Testis (tissue), 3 donors: ENCODE measurements around the gene FABP1. TPM values are rescaled to one million over a fixed set of nuclear protein-coding genes. Genes with fewer than 3 reads are reported as not detected.

Source experiments
- DNase-seq: peaks from one replicate; pipeline ENCODE4 v3.0.0-alpha.2; 2019
- H3K27ac ChIP-seq, 2 donors: fragments of 200-600 bp; sonication (generic); one replicate each; pipeline ENCODE4 v1.5.1; 2019
- H3K27me3 ChIP-seq: fragments of 200-600 bp; sonication (generic); one replicate; pipeline ENCODE4 v1.5.1; 2019
- H3K36me3 ChIP-seq: fragments of 200-600 bp; sonication (generic); one replicate; pipeline ENCODE4 v1.5.1; 2017; ENCODE audit warnings: low read depth; ENCODE audit errors: missing control alignments
- H3K4me1 ChIP-seq: fragments of 200-600 bp; sonication (generic); one replicate; pipeline ENCODE4 v1.5.1; 2019
- H3K4me3 ChIP-seq, 2 donors: fragments of 200-600 bp; sonication (generic); one replicate each; pipeline ENCODE4 v1.5.1; 2017 to 2019
- H3K9me3 ChIP-seq: fragments of 200-600 bp; sonication (generic); one replicate; pipeline ENCODE4 v1.5.1; 2017
- POLR2A ChIP-seq: fragments of 450-650 bp; IDR thresholded peaks from one replicate; pipeline ENCODE4 v1.6.1; 2017; ENCODE audit warnings: antibody characterized with exemption, mild to moderate bottlenecking, moderate library complexity
- WGBS, 2 donors: methylation state at CpG; one replicate each; pipeline ENCODE4 v1.1.5; 2018; 5-methylcytosine and 5-hydroxymethylcytosine counted together
- intact Hi-C: fragments of 100-400 bp; cut with DNase I; formaldehyde crosslinking; loops from one replicate; pipeline ENCODE4 v1.15.1; 2023; ENCODE audit warnings: low total_unique reads
- polyA plus RNA-seq: library from polyadenylated mRNA; stranded (reverse); fragments of 350-450 nt; fragmentation: Illumina TruSeq; extraction: RNeasy Lipid Tissue Mini Kit (QIAGEN cat#74804); gene quantifications from one replicate; pipeline ENCODE4 v1.2.3, GENCODE V29; 2014; ENCODE audit warnings: low read depth, low replicate concordance; ENCODE audit not compliant: insufficient read depth
- total RNA-seq, 2 donors: library from RNA; depleted of rRNA; stranded (reverse); fragments of >200 nt; gene quantifications; one replicate each; pipeline ENCODE4 v1.2.3, GENCODE V29; 2016
- TF ChIP-seq, protein P1 (sequence below), 3 experiments: fragments of 450-650 bp in 2 of 3; fragments of 200-600 bp in 1 of 3; sonication (generic) in 1 of 3; IDR thresholded peaks; one replicate each; pipeline ENCODE4 v1.5.1; 2016 to 2019; ENCODE audit warnings: antibody characterized with exemption in 3 of 3, mild to moderate bottlenecking in 2 of 3, moderate library complexity in 1 of 3

FABP1 gene
- total and polyA plus RNA-seq, 3 donors from 2014 or later = 0.99 to 4.9 TPM; not detected in 1

GRCh38 chr2:88141952-88142351 is 14.1 kb upstream of the FABP1 start:
- Histone ChIP-seq H3K4me1 (no peaks in the 10 kb centered on the region), H3K9me3 (no peaks in the 10 kb centered on the region), H3K36me3 (no peaks in the 10 kb centered on the region), H3K27me3 (no peaks in the 10 kb centered on the region), H3K4me3 (no peak overlapping the region), H3K27ac (no peak overlapping the region)
- no peak for TF ChIP-seq POLR2A
- TF ChIP-seq, protein P1, sequence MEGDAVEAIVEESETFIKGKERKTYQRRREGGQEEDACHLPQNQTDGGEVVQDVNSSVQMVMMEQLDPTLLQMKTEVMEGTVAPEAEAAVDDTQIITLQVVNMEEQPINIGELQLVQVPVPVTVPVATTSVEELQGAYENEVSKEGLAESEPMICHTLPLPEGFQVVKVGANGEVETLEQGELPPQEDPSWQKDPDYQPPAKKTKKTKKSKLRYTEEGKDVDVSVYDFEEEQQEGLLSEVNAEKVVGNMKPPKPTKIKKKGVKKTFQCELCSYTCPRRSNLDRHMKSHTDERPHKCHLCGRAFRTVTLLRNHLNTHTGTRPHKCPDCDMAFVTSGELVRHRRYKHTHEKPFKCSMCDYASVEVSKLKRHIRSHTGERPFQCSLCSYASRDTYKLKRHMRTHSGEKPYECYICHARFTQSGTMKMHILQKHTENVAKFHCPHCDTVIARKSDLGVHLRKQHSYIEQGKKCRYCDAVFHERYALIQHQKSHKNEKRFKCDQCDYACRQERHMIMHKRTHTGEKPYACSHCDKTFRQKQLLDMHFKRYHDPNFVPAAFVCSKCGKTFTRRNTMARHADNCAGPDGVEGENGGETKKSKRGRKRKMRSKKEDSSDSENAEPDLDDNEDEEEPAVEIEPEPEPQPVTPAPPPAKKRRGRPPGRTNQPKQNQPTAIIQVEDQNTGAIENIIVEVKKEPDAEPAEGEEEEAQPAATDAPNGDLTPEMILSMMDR (IDR thresholded peaks at IDR 0.05) = no peak
- intact Hi-C loops = no loop called here
- DNase-seq = no peak
- 93 to 97% methylated on average over 2 of the region's 2 CpGs for WGBS, 2 donors

- no peaks in the 10 kb centered on the region for H3K27me3 ChIP-seq
- intact Hi-C loops = no loop called here
These were observed 11.9 kb upstream of the FABP1 start for GRCh38 chr2:88139804-88140203.

DNA sequence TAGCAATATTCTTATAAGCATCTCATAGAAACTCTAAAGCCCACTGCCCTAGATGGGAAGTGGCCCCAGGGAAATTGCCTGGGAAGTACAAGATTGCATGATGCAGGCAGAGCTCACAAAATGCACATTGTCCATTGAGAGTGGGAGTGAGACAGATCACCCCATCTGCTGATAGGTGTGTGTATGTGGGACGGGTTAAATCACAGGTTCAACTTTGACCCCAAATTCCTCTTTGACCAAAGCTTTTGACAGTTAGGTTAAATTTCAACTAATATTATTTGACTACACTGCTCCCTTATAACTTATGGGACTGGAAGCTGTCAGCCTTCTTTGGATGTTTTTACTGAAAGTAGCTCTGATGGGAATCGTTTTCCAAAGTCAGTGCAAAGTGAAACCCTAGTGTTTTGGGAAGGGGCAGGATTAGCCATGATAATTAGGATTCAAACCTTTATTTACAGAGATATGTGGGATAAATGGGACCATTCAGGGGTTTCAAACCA is 11.4 kb upstream of the FABP1 start:
- Histone ChIP-seq H3K27ac (no peak overlapping the region), H3K36me3 (no peaks in the 10 kb centered on the region), H3K27me3 (no peaks in the 10 kb centered on the region), H3K4me1 (no peaks in the 10 kb centered on the region), H3K9me3 (no peaks in the 10 kb centered on the region), H3K4me3 (no peak overlapping the region)
- intact Hi-C loops = no loop called here
- DNase-seq = no peak
- TF ChIP-seq POLR2A = no peak
- TF ChIP-seq, protein P1 (IDR thresholded peaks at IDR 0.05) = no peak
- WGBS, 2 donors = 55 to 78% methylated on average over 2 of the region's 2 CpGs

More at GRCh38 chr2:88139804-88140203, 11.9 kb upstream of the FABP1 start:
- no peaks in the 10 kb centered on the region for H3K9me3 ChIP-seq
- TF ChIP-seq POLR2A = no peak
- TF ChIP-seq, protein P1 (IDR thresholded peaks at IDR 0.05) = no peak
- no peak overlapping the region for H3K4me3 ChIP-seq
- WGBS, 2 donors = 88% methylated on average over 6 of the region's 6 CpGs
- H3K27ac ChIP-seq = no peak overlapping the region
- H3K36me3 ChIP-seq = no peaks in the 10 kb centered on the region
- DNase-seq = no peak
- no peaks in the 10 kb centered on the region for H3K4me1 ChIP-seq

DNA sequence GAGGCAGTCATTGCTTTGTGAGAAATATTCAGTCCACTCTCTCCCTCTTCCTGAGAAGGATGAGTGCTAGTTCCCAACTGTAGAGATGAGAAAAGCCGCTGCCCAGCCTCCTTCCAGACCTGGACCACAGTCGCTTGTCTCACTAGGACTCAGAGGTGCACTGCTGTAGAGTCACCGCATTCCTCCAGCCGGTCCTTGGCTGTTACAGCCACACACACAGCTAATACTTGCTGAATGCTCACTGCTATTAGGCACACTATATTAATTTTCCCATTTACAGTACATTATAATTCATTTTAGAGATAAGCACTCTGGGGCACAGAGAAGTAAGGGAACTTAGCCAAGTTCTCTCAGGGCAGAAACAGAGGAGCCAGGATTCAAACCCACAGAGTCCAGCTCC is 10.0 kb upstream of the FABP1 start:
- intact Hi-C loops = no loop called here
- no peak for DNase-seq
- 88 to 96% methylated on average over 4 of the region's 4 CpGs for WGBS, 2 donors
- Histone ChIP-seq H3K36me3 (no peaks in the 10 kb centered on the region), H3K27ac (no peak overlapping the region), H3K4me3 (no peak overlapping the region), H3K4me1 (no peaks in the 10 kb centered on the region), H3K27me3 (no peaks in the 10 kb centered on the region), H3K9me3 (no peaks in the 10 kb centered on the region)
- TF ChIP-seq POLR2A = no peak
- TF ChIP-seq, protein P1 (IDR thresholded peaks at IDR 0.05) = no peak

- WGBS, 2 donors = 83 to 84% methylated on average over 4 of the region's 4 CpGs
- TF ChIP-seq POLR2A = no peak
- TF ChIP-seq, protein P1 (IDR thresholded peaks at IDR 0.05) = no peak
- intact Hi-C loops = no loop called here
- no peak for DNase-seq
- no peaks in the 10 kb centered on the region for H3K9me3 ChIP-seq
- H3K4me1 ChIP-seq = no peaks in the 10 kb centered on the region
- H3K27ac ChIP-seq = no peak overlapping the region
- no peaks in the 10 kb centered on the region for H3K36me3 ChIP-seq
- no peak overlapping the region for H3K4me3 ChIP-seq
- H3K27me3 ChIP-seq = no peaks in the 10 kb centered on the region
These were observed 9.0 kb upstream of the FABP1 start for GRCh38 chr2:88136817-88137216.
